HEK293 (cell line): ENCODE results near the gene PC.

Experiments
- ELK4 ChIP-seq: IDR thresholded peaks from 2 replicates; pipeline ENCODE4 v1.6.1; 2011; ENCODE audit warnings: mild to moderate bottlenecking, low read depth, low read length, borderline replicate concordance
- GFI1B ChIP-seq: fragments of 450-650 bp; formaldehyde crosslinking; IDR thresholded peaks from 2 replicates; pipeline ENCODE4 v1.5.1; 2016; ENCODE audit warnings: missing biosample characterization, missing genetic modification characterization
- GLIS2 ChIP-seq: fragments of 450-650 bp; formaldehyde crosslinking; IDR thresholded peaks from 2 replicates; pipeline ENCODE4 v1.5.1; 2016; ENCODE audit warnings: missing biosample characterization, missing genetic modification characterization
- KLF8 ChIP-seq: fragments of 450-650 bp; formaldehyde crosslinking; IDR thresholded peaks from 2 replicates; pipeline ENCODE4 v1.5.1; 2016; ENCODE audit warnings: missing biosample characterization, missing genetic modification characterization
- MEIS1 ChIP-seq: sonication (generic); formaldehyde crosslinking; IDR thresholded peaks from 2 replicates; pipeline ENCODE4 v1.8.1; 2022; ENCODE audit warnings: missing genetic modification reagents, mild to moderate bottlenecking, borderline replicate concordance
- OSR2 ChIP-seq: fragments of 450-650 bp; formaldehyde crosslinking; IDR thresholded peaks from 2 replicates; pipeline ENCODE4 v1.5.1; 2016; ENCODE audit warnings: missing biosample characterization, missing genetic modification characterization
- RBAK ChIP-seq: fragments of 450-650 bp; formaldehyde crosslinking; IDR thresholded peaks from 2 replicates; pipeline ENCODE4 v1.5.1; 2016; ENCODE audit warnings: missing biosample characterization, missing genetic modification characterization
- REPIN1 ChIP-seq: fragments of 450-650 bp; formaldehyde crosslinking; IDR thresholded peaks from 2 replicates; pipeline ENCODE4 v1.5.1; 2017; ENCODE audit warnings: missing biosample characterization, missing genetic modification characterization, low read depth
- SCRT2 ChIP-seq: fragments of 450-650 bp; formaldehyde crosslinking; IDR thresholded peaks from 2 replicates; pipeline ENCODE4 v1.5.1; 2016; ENCODE audit warnings: missing biosample characterization, missing genetic modification characterization
- WT1 ChIP-seq: fragments of 450-650 bp; formaldehyde crosslinking; IDR thresholded peaks from 2 replicates; pipeline ENCODE4 v1.5.1; 2016; ENCODE audit warnings: missing biosample characterization, missing genetic modification characterization
- ZBTB7A ChIP-seq: fragments of 450-650 bp; formaldehyde crosslinking; IDR thresholded peaks from 2 replicates; pipeline ENCODE4 v1.5.1; 2016; ENCODE audit warnings: low read depth, missing biosample characterization, missing genetic modification characterization
- ZEB2 ChIP-seq: fragments of 450-650 bp; formaldehyde crosslinking; IDR thresholded peaks from 2 replicates; pipeline ENCODE4 v1.5.1; 2016; ENCODE audit warnings: missing biosample characterization, missing genetic modification characterization
- ZFHX2 ChIP-seq: fragments of 450-650 bp; formaldehyde crosslinking; conservative IDR thresholded peaks from 2 replicates; pipeline ENCODE4 v1.5.1; 2016; ENCODE audit warnings: missing biosample characterization, missing genetic modification characterization
- ZIC2 ChIP-seq: fragments of 450-650 bp; formaldehyde crosslinking; IDR thresholded peaks from 2 replicates; pipeline ENCODE4 v1.5.1; 2016; ENCODE audit warnings: missing biosample characterization, missing genetic modification characterization
- ZNF132 ChIP-seq: fragments of 450-650 bp; formaldehyde crosslinking; IDR thresholded peaks from 2 replicates; pipeline ENCODE4 v1.5.1; 2017; ENCODE audit warnings: missing biosample characterization, missing genetic modification characterization, borderline replicate concordance
- ZNF148 ChIP-seq: fragments of 450-650 bp; formaldehyde crosslinking; IDR thresholded peaks from 2 replicates; pipeline ENCODE4 v1.5.0; 2017; ENCODE audit warnings: missing biosample characterization, missing genetic modification characterization, borderline replicate concordance
- ZNF18 ChIP-seq: fragments of 450-650 bp; formaldehyde crosslinking; IDR thresholded peaks from 2 replicates; pipeline ENCODE4 v1.5.1; 2016; ENCODE audit warnings: missing biosample characterization, missing genetic modification characterization
- ZNF214 ChIP-seq: fragments of 450-650 bp; formaldehyde crosslinking; IDR thresholded peaks from 2 replicates; pipeline ENCODE4 v1.5.1; 2017; ENCODE audit warnings: missing biosample characterization, mild to moderate bottlenecking, missing genetic modification characterization, borderline replicate concordance
- ZNF341 ChIP-seq: fragments of 450-650 bp; formaldehyde crosslinking; IDR thresholded peaks from 2 replicates; pipeline ENCODE4; 2016; ENCODE audit warnings: low read depth, missing biosample characterization, missing genetic modification characterization
- ZNF404 ChIP-seq: fragments of 450-650 bp; formaldehyde crosslinking; IDR thresholded peaks from 2 replicates; pipeline ENCODE4 v1.5.1; 2017; ENCODE audit warnings: missing biosample characterization, missing genetic modification characterization
- ZNF558 ChIP-seq: fragments of 450-650 bp; formaldehyde crosslinking; IDR thresholded peaks from 2 replicates; pipeline ENCODE4 v1.5.1; 2016; ENCODE audit warnings: missing biosample characterization, missing genetic modification characterization
- ZNF561 ChIP-seq: fragments of 450-650 bp; IDR thresholded peaks from 2 replicates; pipeline ENCODE4 v1.5.1; 2018; ENCODE audit warnings: missing biosample characterization, missing genetic modification characterization, borderline replicate concordance
- ZNF600 ChIP-seq: fragments of 450-650 bp; formaldehyde crosslinking; IDR thresholded peaks from 2 replicates; pipeline ENCODE4 v1.5.1; 2016; ENCODE audit warnings: missing biosample characterization, missing genetic modification characterization
- ZNF704 ChIP-seq: fragments of 450-650 bp; formaldehyde crosslinking; IDR thresholded peaks from 2 replicates; pipeline ENCODE4 v1.5.1; 2016; ENCODE audit warnings: missing biosample characterization, missing genetic modification characterization
- ZNF837 ChIP-seq: fragments of 450-650 bp; formaldehyde crosslinking; IDR thresholded peaks from 2 replicates; pipeline ENCODE4 v1.5.1; 2016; ENCODE audit warnings: missing biosample characterization, missing genetic modification characterization
- ZSCAN4 ChIP-seq: fragments of 450-650 bp; formaldehyde crosslinking; IDR thresholded peaks from 2 replicates; pipeline ENCODE4 v1.5.1; 2017; ENCODE audit warnings: missing biosample characterization, missing genetic modification characterization
- TF ChIP-seq, protein P1 (sequence below): fragments of 450-650 bp; formaldehyde crosslinking; IDR thresholded peaks from 2 replicates; pipeline ENCODE4 v1.5.1; 2016; ENCODE audit warnings: missing biosample characterization, missing genetic modification characterization
- TF ChIP-seq, protein P2 (sequence below): fragments of 450-650 bp; formaldehyde crosslinking; IDR thresholded peaks from 2 replicates; pipeline ENCODE4 v1.5.1; 2016; ENCODE audit warnings: missing biosample characterization, missing genetic modification characterization
- TF ChIP-seq, protein P3 (sequence below): fragments of 450-650 bp; formaldehyde crosslinking; IDR thresholded peaks from 2 replicates; pipeline ENCODE4 v1.5.1; 2016; ENCODE audit warnings: missing biosample characterization, missing genetic modification characterization

The PC gene

DNA sequence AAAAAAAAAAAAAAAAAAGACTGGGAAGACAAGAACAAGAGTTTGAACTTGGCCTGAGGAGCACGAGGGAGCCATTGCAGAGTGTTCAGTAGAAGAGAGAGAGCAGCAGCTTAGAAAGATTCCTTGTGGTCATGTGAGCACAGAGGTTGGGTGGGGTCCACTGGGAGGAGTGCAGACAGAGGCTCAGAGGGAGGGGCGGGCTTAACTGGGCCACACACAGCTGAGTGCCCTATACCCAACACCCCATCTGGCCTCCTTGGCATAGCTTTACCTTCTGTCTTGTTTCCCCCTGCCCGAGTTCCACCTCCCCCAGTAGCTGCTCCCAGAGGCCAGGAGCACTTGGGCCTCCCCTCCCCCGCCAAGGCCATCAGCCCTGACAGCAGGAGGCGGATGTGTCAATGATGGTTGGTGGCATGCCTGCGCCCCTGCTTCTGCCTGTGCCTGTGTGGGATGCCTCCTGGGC is 29.0 kb upstream of the PC start (continued):
- TF ChIP-seq ZNF561 (tag by site-specific recombination) (no peak), WT1 (tag by site-specific recombination) (no peak), ZNF404 (tag by site-specific recombination) (no peak), SCRT2 (no peak), ZNF600 (no peak), GFI1B (tag by site-specific recombination) (no peak), ZSCAN4 (no peak), ZNF214 (tag by site-specific recombination) (no peak), RBAK (tag by site-specific recombination) (no peak), KLF8 (tag by site-specific recombination) (no peak), REPIN1 (tag by site-specific recombination) (no peak), ZBTB7A (tag by site-specific recombination) (no peak), ZEB2 (tag by site-specific recombination) (no peak), OSR2 (tag by site-specific recombination) (peak; percentile 55; the same call in 1 of the 2 replicates), ZNF558 (tag by site-specific recombination) (no peak), ZNF18 (tag by site-specific recombination) (no peak), ZFHX2 (tag by site-specific recombination) (peak; percentile 64), ZNF132 (tag by site-specific recombination) (no peak), ZNF341 (tag by site-specific recombination) (no peak), MEIS1 (no peak), ZNF837 (tag by site-specific recombination) (no peak), ZNF704 (no peak), ZNF148 (tag by site-specific recombination) (no peak), ELK4 (no peak), ZIC2 (peak; percentile 34; the same call in 1 of the 2 replicates), GLIS2 (tag by site-specific recombination) (peak; percentile 27; the same call in 1 of the 2 replicates)
- TF ChIP-seq, protein P1, sequence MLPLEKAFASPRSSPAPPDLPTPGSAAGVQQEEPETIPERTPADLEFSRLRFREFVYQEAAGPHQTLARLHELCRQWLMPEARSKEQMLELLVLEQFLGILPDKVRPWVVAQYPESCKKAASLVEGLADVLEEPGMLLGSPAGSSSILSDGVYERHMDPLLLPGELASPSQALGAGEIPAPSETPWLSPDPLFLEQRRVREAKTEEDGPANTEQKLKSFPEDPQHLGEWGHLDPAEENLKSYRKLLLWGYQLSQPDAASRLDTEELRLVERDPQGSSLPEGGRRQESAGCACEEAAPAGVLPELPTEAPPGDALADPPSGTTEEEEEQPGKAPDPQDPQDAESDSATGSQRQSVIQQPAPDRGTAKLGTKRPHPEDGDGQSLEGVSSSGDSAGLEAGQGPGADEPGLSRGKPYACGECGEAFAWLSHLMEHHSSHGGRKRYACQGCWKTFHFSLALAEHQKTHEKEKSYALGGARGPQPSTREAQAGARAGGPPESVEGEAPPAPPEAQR (tag by site-specific recombination) = no peak
- TF ChIP-seq, protein P2, sequence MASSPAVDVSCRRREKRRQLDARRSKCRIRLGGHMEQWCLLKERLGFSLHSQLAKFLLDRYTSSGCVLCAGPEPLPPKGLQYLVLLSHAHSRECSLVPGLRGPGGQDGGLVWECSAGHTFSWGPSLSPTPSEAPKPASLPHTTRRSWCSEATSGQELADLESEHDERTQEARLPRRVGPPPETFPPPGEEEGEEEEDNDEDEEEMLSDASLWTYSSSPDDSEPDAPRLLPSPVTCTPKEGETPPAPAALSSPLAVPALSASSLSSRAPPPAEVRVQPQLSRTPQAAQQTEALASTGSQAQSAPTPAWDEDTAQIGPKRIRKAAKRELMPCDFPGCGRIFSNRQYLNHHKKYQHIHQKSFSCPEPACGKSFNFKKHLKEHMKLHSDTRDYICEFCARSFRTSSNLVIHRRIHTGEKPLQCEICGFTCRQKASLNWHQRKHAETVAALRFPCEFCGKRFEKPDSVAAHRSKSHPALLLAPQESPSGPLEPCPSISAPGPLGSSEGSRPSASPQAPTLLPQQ (tag by site-specific recombination) = peak; percentile 89
- TF ChIP-seq, protein P3, sequence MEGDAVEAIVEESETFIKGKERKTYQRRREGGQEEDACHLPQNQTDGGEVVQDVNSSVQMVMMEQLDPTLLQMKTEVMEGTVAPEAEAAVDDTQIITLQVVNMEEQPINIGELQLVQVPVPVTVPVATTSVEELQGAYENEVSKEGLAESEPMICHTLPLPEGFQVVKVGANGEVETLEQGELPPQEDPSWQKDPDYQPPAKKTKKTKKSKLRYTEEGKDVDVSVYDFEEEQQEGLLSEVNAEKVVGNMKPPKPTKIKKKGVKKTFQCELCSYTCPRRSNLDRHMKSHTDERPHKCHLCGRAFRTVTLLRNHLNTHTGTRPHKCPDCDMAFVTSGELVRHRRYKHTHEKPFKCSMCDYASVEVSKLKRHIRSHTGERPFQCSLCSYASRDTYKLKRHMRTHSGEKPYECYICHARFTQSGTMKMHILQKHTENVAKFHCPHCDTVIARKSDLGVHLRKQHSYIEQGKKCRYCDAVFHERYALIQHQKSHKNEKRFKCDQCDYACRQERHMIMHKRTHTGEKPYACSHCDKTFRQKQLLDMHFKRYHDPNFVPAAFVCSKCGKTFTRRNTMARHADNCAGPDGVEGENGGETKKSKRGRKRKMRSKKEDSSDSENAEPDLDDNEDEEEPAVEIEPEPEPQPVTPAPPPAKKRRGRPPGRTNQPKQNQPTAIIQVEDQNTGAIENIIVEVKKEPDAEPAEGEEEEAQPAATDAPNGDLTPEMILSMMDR (tag by site-specific recombination) = no peak
